GM12891 (cell line): ENCODE results near the gene TXNL4A.

Source experiments
- DNase-seq: peaks from one replicate; pipeline ENCODE4 v3.0.0; 2011; ENCODE audit warnings: low spot score; ENCODE audit not compliant: insufficient read length
- FAIRE-seq: peaks from 2 replicates; lab custom pipeline; 2011; peaks lifted over from hg19 to GRCh38; lab: Jason Lieb, UNC
- PAX5 ChIP-seq: IDR thresholded peaks from 2 replicates; pipeline ENCODE4 v1.6.1; 2011; ENCODE audit warnings: low read length, moderate library complexity, mild to moderate bottlenecking; ENCODE audit not compliant: insufficient read depth, severe bottlenecking
- POLR2A ChIP-seq: IDR thresholded peaks from 2 replicates; pipeline ENCODE4 v1.6.1; 2011; ENCODE audit warnings: low read depth, low read length, control low read depth
- POLR2AphosphoS5 ChIP-seq: IDR thresholded peaks from 2 replicates; pipeline ENCODE4 v1.6.1; 2011; ENCODE audit warnings: low read depth, low read length, control low read depth
- POU2F2 ChIP-seq: IDR thresholded peaks from 2 replicates; pipeline ENCODE4 v1.6.1; 2011; ENCODE audit warnings: low read depth, mild to moderate bottlenecking, control low read depth, low read length, moderate library complexity
- SPI1 ChIP-seq: IDR thresholded peaks from 2 replicates; pipeline ENCODE4 v1.6.1; 2011; ENCODE audit warnings: low read depth, low read length, control low read depth
- TAF1 ChIP-seq: IDR thresholded peaks from 2 replicates; pipeline ENCODE4 v1.6.1; 2011; ENCODE audit warnings: low read depth, low read length, control low read depth

The TXNL4A gene

GRCh38 chr18:79958981-79959380, 29.4 kb downstream of the TXNL4A start:
- no peak for FAIRE-seq
- TF ChIP-seq PAX5 (no peak), SPI1 (no peak)
- DNase-seq, result no peak

GRCh38 chr18:79956276-79956675, 32.1 kb downstream of the TXNL4A start:
- DNase-seq (no peak), FAIRE-seq (no peak)
- TF ChIP-seq POLR2AphosphoS5 (no peak), TAF1 (no peak), POU2F2 (no peak), POLR2A (no peak), PAX5 (no peak), SPI1 (no peak)

GRCh38 chr18:79955302-79956075, 32.9 kb downstream of the TXNL4A start:
- TF ChIP-seq PAX5, result no peak
- DNase-seq (no peak), FAIRE-seq (no peak)

- TF ChIP-seq POLR2AphosphoS5, result no peak
- no peak for TF ChIP-seq SPI1
- no peak for TF ChIP-seq TAF1
- no peak for TF ChIP-seq POLR2A
- no peak for TF ChIP-seq POU2F2
- TF ChIP-seq PAX5, result no peak
- FAIRE-seq (no peak), DNase-seq (no peak)
These were observed 33.6 kb downstream of the TXNL4A start for GRCh38 chr18:79954791-79955190.

- TF ChIP-seq POLR2A (no peak), SPI1 (no peak), POLR2AphosphoS5 (no peak), PAX5 (no peak), POU2F2 (no peak), TAF1 (no peak)
- no peak for FAIRE-seq
- no peak for DNase-seq
These were observed 34.3 kb downstream of the TXNL4A start for GRCh38 chr18:79953971-79954651.

- DNase-seq (no peak), FAIRE-seq (no peak)
- TF ChIP-seq TAF1, result no peak
- no peak for TF ChIP-seq POU2F2
- TF ChIP-seq PAX5, result no peak
- TF ChIP-seq POLR2AphosphoS5, result no peak
- TF ChIP-seq POLR2A, result no peak
- TF ChIP-seq SPI1, result no peak
These were observed 35.3 kb downstream of the TXNL4A start for GRCh38 chr18:79952996-79953559.

- TF ChIP-seq SPI1 (no peak), POU2F2 (no peak), POLR2A (no peak), POLR2AphosphoS5 (no peak), TAF1 (no peak), PAX5 (no peak)
- FAIRE-seq (no peak), DNase-seq (no peak)
These were observed 35.8 kb downstream of the TXNL4A start for GRCh38 chr18:79952456-79952995.

- DNase-seq (peak; percentile 95), FAIRE-seq (peak; percentile 97)
- no peak for TF ChIP-seq POU2F2
- peak; percentile 73 for TF ChIP-seq PAX5
These were observed 36.6 kb downstream of the TXNL4A start, which contains the start of gene SLC66A2 for GRCh38 chr18:79951545-79952455. Gene SLC66A2, minus strand, starts transcription at chr18:79951653. Its CDS starts 727 bp downstream, at chr18:79950926.
